ENCODE data around the gene MZT2B.
"Not testable (repeated sequence)": the region's sequence is repeated elsewhere in the genome, so short reads cannot be mapped to it uniquely, and the experiment has no call there.

DNA sequence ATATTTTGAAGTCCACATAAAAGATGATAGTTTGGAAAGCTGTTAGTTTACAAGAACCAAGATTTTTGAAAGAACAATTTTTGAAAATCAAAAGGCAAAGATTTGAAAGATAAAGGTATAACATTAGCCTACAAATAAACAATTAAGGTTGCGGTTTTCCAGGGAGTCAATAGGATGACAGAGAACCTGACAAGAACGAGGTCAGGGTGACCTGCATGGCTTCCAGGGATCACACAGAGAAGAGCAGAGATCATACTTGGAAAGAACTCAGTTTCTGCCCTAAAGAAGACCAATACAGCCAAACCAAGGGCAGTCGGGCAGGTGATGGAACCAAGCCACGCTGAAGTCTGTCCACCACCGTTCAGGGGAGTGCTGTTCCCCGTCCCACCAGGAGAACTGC, 57.5 kb downstream of the MZT2B start:
- TF ChIP-seq, protein P1, sequence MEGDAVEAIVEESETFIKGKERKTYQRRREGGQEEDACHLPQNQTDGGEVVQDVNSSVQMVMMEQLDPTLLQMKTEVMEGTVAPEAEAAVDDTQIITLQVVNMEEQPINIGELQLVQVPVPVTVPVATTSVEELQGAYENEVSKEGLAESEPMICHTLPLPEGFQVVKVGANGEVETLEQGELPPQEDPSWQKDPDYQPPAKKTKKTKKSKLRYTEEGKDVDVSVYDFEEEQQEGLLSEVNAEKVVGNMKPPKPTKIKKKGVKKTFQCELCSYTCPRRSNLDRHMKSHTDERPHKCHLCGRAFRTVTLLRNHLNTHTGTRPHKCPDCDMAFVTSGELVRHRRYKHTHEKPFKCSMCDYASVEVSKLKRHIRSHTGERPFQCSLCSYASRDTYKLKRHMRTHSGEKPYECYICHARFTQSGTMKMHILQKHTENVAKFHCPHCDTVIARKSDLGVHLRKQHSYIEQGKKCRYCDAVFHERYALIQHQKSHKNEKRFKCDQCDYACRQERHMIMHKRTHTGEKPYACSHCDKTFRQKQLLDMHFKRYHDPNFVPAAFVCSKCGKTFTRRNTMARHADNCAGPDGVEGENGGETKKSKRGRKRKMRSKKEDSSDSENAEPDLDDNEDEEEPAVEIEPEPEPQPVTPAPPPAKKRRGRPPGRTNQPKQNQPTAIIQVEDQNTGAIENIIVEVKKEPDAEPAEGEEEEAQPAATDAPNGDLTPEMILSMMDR (IDR thresholded peaks at IDR 0.05; ENCODE audit: low read depth, low read length) = not testable (repeated sequence)
- TF ChIP-seq POLR2A (IDR thresholded peaks at IDR 0.05; ENCODE audit: extremely low read depth, insufficient read length); MYC (IDR thresholded peaks at IDR 0.05; ENCODE audit: low read depth, low read length): not testable (repeated sequence)

Measured in NB4 (cell line).